GM19463 (cell line): Measurements from ENCODE around the gene IL11RA.
"Not testable (repeated sequence)": the region's sequence is repeated elsewhere in the genome, so short reads cannot be mapped to it uniquely, and the experiment has no call there.

Experiments used
- ATAC-seq: cut with Tn5 transposase; IDR thresholded peaks from one replicate; pipeline ENCODE4 v1.9.1; 2021; ENCODE audit warnings: mild to moderate bottlenecking, moderate library complexity; ENCODE audit not compliant: unreplicated experiment

IL11RA gene

DNA sequence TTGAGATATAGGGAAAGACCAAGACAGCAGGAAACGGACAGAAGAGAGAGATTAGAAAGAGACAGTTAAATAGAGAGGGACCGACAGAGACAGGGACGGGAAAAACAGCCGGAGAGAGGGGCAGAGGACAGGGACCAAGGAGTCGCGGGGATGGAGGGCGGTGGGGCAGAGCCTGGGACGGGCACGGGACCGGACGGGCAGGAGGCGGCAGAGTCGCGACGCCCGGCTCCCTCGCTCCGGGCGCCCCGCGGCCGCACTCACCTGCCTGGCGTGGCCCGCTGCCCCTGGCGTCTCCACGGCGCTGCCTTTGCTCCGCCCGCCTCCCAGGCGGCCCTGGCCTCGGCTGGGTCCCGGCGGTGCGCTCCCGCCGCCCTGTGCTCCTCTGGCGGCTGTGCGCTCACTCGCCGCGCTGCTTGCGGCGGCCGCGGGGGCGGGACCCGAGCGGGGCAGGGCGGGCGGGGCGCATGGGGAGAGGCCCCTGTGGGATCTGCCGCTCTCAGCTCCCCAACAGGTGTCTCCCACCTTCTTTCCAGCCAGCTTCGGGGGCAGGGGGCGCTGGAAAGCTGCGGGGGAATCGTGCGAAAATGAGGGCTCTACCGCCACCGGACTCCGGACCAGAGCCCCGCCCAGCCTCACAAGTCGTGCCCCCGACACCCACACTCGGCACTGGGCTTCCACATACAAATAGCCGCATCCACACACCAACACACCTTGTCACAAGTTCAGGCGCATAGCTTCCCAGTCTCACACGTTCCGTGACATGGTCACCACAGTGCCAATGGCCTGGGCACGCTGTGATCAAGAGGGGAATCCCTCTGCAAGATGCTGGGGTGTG lies 23.1 kb upstream of the IL11RA start, which contains the start of gene ARID3C:
Gene ARID3C (minus strand): TSS at position 411 of the 835 bp plus-strand sequence. CDS start 1,052 bp downstream, outside the sequence.
- ATAC-seq: no peak

DNA sequence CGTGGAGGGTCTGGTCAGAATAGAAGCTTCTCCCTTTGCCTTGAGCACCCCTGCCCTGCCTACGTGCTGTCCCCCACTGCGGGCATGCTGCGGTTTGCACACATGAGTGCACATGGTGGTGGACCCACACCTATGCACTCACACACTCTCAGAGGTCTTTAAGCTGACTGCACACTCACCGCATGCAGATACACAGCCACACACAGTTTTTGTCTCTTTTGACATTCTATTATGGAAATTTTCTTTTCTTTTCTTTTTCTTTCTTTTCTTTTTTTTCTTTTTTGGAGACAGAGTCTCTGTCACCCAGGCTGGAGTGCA lies 22.5 kb upstream of the IL11RA start:
- no peak for ATAC-seq

GRCh38 chr9:34630402-34631154 lies 21.4 kb upstream of the IL11RA start:
- no peak for ATAC-seq

DNA sequence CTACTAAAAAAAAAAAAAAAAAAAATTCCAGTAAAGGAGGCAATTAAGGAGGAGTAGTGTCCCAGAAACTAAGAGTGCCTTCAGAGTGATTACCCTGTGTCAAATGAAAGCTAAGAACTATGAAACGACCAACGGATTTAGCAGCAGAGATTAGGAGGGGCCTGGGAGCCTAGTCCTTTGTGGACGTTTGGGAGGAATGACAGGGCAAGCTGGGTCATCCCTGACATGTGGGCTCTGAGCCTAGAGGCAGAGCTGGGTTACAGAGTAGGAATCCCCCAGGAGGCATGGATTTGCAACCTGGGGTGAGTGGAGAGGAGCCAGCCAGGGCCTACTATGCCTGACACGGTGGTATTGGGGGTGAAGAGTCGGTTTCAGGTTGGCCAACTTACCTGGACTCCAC lies 18.8 kb upstream of the IL11RA start:
- no peak for ATAC-seq

DNA sequence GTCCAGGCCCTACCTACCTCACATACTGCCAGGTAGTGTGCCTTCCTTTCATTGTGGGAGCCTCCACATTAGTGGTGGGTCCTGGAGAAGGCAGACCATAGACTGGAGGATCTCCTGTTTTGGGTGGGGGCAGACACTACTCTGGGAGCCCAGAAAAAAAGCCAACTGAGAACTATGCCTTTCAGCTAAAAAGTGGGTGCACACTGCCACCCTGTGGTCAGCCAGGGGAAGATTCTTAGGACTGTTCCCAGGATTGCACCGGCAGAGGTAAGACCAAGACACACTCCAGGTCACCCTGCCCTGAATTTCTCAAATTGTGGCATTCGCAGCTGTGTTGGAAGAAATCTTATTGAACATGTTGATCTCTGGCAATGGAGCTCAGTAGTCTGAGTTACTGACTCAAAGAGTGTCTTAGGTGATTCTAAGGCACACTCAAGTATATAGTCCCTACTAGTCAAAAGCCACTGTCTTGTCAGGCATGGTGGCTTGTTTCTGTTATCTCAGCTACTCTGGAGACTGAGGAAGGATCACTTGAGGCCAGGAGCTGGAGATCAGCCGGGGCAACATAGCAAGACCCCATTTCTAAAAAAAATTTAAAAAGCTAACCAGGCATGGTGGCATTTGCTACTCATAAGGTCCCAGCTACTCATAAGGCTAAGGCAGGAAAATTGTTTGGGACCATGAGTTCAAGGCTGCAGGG lies 18.0 kb upstream of the IL11RA start:
- ATAC-seq: peak; percentile 28

- no peak for ATAC-seq
Measured at GRCh38 chr9:34634551-34635248, 17.3 kb upstream of the IL11RA start.

DNA sequence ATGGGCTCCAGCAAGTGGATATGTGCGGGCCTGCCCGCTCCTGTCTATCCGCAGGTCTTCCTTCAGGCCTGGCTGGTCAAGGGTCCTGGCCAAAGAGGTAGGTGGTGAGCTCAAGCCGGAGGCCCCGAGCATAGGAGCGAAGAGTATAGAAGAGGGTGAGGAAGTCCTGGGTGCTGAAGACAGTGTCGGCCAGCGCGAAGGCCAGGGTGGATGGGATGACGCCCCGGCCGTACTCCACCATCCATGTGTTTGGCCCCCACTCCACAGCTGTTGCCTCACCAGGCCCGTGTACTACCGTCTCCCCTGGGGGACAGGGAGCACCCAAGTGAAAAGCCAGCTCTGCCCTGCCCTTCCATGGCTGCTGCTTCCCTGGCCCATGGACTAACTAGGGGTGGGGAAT lies 16.4 kb upstream of the IL11RA start:
- no peak for ATAC-seq

GRCh38 chr9:34636791-34637355 lies 15.1 kb upstream of the IL11RA start:
- ATAC-seq: no peak

DNA sequence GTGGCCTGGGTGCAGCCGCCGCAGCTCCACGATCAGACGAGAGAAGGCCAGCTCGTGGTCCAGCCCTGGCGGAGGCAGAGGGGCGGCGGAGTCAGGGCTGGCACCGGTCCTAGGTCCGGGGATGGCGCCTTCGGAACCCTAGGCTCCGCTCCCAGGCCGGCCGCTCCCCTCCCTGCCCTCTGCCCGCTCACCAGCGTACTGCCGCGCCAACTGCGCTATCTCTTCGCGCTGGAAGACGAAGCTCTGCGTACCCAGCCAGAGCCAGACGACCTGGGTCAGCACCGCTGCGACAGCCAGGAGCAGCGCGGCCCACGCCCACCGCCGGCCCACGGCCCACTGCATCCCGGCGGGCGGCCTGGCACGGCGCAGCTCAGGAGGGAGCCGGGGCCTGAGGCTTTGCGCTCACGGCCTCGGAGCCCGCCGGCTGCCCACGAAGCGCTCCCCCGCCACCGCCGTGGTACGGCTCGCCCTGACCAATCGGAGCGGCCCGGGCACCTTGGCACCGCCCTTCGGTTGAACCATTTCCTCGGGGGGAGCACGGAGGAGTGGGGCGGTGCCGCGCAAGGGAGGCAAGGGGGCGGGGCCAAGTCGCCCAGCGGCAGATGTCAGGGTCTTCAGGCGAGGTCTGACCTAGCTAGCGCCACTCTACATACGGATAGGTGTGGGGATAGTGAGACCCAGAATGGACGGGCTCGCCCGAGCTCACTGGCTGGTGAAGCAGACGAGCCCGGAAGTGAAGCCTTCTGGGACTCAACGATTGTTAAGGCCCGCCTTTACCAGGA lies 14.4 kb upstream of the IL11RA start, which contains the start of gene SIGMAR1:
Gene SIGMAR1 (minus strand): TSS at position 432 of the 782 bp plus-strand sequence. CDS start 90 bp downstream, at position 342.
- ATAC-seq: peak; percentile 86

GRCh38 chr9:34638138-34638445 lies 13.9 kb upstream of the IL11RA start:
- ATAC-seq: no peak

DNA sequence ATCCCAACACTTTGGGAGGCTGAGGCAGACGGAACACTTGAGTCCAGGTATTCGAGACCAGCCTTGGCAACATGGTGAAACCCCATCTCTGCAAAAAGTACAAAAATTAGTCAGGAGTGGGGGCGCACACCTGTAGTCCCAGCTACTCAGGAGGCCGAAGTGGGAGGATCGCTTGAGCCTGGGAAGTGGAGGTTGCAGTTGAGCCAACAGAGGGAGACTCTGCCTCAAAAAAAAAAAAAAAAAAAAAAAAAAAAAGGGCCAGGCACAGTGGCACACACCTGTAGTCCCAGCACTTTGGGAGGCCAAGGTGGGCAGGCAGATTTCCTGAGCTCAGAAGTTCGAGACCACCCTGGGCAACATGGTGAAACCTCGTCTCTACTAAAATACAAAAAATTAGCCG lies 12.7 kb upstream of the IL11RA start:
- not testable (repeated sequence) for ATAC-seq

- no peak for ATAC-seq
Measured at GRCh38 chr9:34642679-34643078, 9.3 kb upstream of the IL11RA start.

GRCh38 chr9:34644766-34645314 lies 7.1 kb upstream of the IL11RA start:
- no peak for ATAC-seq

DNA sequence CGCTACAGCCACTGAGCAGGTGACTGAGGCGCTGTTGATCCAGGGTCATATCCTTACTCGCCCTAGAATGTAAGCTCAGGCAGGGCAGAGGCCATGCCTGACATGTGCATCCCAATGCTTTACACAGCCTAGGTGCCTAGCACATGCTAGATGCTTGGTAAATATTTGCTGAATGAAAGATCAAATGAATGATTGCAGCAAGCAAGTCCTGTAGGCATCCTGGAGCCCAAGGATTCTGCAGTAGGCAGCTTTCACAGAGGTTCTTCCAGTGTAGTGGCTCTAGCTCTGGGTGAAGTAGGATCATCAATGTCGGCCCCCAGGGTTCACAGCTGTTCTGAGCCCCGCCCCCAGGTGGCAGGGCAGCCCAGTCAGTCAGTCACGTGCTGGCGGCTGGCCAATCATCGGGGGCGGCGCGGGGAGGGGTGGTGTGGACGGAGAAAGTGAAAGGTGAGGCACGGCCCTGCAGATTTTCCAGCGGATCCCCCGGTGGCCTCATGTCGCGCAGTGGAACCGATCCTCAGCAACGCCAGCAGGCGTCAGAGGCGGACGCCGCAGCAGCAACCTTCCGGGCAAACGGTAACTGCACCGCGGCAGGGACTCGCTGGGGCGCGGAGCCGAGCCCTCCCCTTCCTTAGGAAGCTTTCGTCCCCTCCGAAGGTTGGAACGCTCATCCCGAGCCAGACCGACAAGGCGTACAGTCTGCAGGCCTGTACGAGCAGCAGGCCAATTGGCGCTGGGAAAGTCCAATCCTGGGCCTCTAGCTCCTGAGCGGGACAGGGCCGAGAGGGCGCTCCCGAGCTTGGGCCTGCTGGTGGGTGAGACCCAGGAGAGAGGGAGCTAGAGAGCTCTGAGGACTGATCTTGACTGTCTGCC lies 5.5 kb upstream of the IL11RA start, which contains the start of gene GALT:
Gene GALT (plus strand): TSS at position 465 of the 873 bp plus-strand sequence. CDS start 30 bp downstream, at position 495.
- peak; percentile 93 for ATAC-seq

DNA sequence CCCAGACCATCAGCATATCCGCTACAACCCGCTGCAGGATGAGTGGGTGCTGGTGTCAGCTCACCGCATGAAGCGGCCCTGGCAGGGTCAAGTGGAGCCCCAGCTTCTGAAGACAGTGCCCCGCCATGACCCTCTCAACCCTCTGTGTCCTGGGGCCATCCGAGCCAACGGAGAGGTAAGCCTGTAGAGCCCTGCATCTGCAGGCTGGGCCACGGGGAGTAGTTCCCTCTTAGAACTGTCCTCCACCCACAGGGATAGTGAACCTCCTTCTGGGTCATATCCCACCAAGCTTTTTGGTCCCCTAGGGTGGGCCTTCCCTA lies 4.9 kb upstream of the IL11RA start:
- no peak for ATAC-seq

DNA sequence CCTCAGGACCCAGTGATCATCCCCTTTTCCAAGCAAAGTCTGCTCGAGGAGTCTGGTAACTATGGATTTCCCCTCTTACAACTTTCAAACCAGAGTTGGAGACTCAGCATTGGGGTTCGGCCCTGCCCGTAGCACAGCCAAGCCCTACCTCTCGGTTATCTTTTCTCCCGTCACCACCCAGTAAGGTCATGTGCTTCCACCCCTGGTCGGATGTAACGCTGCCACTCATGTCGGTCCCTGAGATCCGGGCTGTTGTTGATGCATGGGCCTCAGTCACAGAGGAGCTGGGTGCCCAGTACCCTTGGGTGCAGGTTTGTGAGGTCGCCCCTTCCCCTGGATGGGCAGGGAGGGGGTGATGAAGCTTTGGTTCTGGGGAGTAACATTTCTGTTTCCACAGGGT lies 4.3 kb upstream of the IL11RA start:
- ATAC-seq: no peak

DNA sequence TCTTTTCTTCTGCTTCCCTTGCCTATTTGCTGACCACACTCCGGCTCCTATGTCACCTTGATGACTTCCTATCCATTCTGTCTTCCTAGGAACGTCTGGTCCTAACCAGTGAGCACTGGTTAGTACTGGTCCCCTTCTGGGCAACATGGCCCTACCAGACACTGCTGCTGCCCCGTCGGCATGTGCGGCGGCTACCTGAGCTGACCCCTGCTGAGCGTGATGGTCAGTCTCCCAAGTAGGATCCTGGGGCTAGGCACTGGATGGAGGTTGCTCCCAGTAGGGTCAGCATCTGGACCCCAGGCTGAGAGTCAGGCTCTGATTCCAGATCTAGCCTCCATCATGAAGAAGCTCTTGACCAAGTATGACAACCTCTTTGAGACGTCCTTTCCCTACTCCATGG lies 3.3 kb upstream of the IL11RA start:
- ATAC-seq: no peak

- no peak for ATAC-seq
Measured at GRCh38 chr9:34650816-34651215, 1.2 kb upstream of the IL11RA start.

DNA sequence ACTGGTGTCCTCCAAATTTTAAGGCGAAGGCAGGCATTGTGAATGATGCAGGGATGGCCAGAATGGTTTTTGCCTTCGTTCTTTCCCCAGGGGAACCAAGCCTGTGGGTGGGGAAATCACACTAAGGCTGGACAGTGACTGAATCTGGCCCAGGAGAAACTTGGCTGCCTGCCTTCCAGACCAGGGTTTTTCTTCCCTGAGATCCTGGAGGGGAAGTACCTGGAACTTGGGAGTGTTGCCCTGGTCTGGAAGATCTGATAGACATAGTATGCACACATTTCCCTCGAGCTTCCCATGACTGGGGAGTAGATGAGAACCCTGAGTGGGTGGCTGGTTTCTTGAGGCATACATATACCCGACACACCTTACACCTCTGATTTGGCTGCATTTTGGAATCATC lies 664 bp upstream of the IL11RA start:
- no peak for ATAC-seq
